GM19395 (cell line): ENCODE data around the gene CLCN2.
A peak's percentile ranks its signal among the peaks of the same experiment; 100 is the strongest.

Source experiments
- ATAC-seq: cut with Tn5 transposase; IDR thresholded peaks from one replicate; pipeline ENCODE4 v1.9.1; 2021; ENCODE audit warnings: mild to moderate bottlenecking, moderate library complexity; ENCODE audit not compliant: unreplicated experiment

CLCN2 gene

GRCh38 chr3:184332370-184333090, 28.9 kb downstream of the CLCN2 start:
- ATAC-seq, result no peak

- ATAC-seq, result no peak
These were observed 32.9 kb downstream of the CLCN2 start for GRCh38 chr3:184328516-184328915.

DNA sequence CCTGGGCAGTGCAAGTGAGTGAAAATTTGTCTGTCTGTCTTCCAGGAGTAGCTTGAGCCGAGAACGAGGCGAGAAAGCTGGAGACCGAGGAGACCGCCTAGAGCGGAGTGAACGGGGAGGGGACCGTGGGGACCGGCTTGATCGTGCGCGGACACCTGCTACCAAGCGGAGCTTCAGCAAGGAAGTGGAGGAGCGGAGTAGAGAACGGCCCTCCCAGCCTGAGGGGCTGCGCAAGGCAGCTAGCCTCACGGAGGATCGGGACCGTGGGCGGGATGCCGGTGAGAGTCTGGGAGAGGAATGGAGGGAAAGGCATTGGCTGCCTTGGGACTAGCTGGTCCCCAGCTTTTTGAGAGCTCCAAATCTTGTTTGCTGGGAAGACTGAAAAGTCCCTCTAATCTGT, 34.2 kb downstream of the CLCN2 start:
- ATAC-seq, result no peak

GRCh38 chr3:184325715-184326369, 35.6 kb downstream of the CLCN2 start:
- no peak for ATAC-seq

DNA sequence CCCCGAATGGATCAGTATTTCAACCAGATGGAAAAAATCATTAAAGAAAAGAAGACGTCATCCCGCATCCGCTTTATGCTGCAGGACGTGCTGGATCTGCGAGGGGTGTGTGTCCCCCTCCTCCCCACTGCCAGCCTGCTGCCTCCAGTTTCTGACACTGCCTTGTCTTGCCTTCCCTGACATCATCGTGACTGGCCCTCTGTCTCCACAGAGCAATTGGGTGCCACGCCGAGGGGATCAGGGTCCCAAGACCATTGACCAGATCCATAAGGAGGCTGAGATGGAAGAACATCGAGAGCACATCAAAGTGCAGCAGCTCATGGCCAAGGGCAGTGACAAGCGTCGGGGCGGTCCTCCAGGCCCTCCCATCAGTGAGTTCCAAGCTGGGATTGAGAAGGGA, 36.1 kb downstream of the CLCN2 start:
- ATAC-seq, result no peak

DNA sequence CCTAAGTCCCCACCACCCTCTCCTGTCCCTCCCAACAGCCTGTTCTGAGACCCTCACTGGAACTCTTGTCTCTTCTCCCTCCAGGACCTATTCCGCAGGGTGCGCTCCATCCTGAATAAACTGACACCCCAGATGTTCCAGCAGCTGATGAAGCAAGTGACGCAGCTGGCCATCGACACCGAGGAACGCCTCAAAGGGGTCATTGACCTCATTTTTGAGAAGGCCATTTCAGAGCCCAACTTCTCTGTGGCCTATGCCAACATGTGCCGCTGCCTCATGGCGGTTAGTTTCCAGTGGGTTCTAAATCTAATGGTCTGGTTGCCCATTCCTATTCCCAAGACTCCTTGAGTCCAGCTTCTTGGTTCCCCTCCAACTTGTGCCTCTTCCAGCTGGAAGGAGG, 37.7 kb downstream of the CLCN2 start:
- no peak for ATAC-seq

GRCh38 chr3:184322731-184323487, 38.5 kb downstream of the CLCN2 start:
- no peak for ATAC-seq

DNA sequence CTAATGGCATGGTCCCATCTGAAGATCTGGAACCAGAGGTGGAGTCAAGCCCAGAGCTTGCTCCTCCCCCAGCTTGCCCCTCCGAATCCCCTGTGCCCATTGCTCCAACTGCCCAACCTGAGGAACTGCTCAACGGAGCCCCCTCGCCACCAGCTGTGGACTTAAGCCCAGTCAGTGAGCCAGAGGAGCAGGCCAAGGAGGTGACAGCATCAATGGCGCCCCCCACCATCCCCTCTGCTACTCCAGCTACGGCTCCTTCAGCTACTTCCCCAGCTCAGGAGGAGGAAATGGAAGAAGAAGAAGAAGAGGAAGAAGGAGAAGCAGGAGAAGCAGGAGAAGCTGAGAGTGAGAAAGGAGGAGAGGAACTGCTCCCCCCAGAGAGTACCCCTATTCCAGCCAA, 39.7 kb downstream of the CLCN2 start:
- no peak for ATAC-seq

DNA sequence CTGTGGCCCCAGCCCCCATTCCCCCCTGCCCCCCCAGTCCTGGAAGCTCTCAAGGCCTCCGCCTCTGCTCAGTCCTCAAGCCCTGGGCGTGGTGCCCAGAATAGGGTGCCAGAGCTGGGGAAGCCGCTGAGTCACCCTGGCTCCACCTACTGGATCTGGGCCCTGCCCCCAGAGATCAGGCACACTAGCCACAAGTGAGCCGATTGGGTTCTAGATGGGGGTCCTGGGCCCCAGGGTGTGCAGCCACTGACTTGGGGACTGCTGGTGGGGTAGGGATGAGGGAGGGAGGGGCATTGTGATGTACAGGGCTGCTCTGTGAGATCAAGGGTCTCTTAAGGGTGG, 41.3 kb downstream of the CLCN2 start:
- no peak for ATAC-seq

GRCh38 chr3:184317201-184317600, 44.2 kb downstream of the CLCN2 start:
- ATAC-seq, result no peak

- ATAC-seq, result no peak
These were observed 44.6 kb downstream of the CLCN2 start for GRCh38 chr3:184316792-184317191.

DNA sequence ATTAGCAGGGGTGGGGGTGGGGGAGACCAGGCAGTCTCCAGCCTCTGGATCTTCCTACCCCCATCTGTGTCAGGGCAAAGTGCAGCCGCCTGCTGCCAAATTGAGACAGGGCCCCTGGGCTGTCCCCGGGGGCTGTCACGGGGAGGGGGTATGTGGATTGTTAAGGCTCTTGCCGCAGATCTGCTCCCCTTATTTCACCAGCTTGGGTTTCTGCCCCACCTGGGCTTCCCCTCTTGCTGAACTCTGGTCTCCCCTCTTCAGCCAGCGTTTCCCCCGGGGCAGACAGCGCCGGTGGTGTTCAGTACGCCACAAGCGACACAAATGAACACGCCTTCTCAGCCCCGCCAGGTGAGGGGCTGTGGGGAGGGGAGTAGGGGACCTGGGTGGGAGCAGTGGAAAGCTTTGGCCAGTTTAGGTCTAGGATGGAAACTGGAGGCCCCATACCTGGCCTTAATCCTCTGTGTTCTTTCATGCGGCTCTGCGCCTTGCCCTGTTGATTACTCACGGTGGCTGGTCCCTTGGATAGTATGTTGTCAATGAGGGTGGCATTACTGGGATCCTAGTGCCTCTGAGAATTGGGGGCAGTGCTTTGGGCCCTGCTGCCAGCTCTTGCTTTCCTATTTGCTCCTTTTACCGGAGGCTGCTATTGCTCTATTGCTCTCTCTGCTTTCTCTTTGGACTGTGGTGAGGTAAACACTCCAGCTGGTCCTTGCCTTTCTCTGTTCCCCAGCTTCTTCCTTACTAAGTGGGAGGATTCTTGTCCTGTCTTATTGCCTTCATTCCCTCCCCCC, 45.3 kb downstream of the CLCN2 start:
- ATAC-seq, result no peak

DNA sequence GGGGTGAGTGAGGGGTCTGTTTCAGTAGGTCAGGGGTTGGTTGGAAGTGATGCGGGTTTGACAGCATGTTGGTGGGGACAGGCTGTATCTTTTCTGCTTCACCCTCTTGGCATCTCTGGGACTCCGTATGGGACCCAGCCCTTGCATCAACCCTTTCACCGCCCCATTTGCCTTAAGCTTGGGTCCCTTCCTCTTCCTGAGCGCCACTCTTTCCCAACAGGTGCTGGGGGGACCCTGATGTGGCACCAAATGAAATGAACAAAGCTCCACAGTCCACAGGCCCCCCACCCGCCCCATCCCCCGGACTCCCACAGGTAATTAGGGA, 45.9 kb downstream of the CLCN2 start:
- ATAC-seq, result peak; percentile 18

DNA sequence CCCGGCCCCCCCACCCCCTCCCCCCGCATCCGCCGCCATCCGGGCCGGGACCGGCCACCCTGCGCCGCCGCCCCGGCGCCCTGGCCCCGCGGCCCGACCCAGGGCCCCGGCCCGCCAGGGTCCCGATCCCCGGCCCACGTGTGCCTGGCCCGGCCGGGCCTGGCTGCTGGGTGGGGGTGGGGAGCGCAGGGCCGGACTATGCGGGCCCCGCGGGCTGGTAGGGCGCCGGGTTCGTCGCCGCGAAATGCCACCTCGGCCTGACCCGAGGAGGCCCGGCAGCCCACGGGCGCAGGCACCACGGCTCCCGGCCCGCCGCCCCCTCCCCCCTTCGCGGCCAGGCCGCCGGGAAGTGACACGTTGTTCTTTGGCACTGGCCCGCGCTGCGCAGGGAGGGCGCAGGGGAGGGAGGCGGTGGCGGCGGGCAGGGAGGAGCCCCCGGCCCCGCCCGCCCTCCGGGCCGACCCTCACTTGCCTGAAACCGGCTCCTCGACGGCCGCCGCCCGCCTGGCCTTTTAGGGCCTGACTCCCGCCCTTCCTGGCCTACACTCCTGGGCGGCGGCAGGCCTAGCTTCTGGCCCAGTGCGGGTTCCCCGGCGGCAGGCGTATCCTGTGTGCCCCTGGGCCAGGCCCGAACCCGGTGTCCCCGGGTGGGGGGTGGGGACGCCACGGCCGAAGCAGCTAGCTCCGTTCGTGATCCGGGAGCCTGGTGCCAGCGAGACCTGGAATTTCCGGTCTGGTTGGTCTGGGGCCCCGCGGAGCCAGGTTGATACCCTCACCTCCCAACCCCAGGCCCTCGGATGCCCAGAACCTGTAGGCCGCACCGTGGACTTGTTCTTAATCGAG, 46.5 kb downstream of the CLCN2 start:
- peak; percentile 53 for ATAC-seq

DNA sequence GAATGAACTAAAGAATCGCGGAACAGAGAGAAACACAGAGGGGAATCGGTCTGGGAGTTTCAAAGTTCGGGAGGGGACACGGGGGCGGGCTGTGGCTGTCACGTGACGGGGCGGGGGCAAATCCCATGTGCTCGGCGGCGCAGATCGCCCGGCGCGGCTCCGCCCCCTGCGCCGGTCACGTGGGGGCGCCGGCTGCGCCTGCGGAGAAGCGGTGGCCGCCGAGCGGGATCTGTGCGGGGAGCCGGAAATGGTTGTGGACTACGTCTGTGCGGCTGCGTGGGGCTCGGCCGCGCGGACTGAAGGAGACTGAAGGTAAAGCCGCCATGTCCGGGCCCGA, 47.1 kb downstream of the CLCN2 start, which contains the start of gene EIF4G1:
Gene EIF4G1, plus strand, starts transcription at position 244 of the 337 bp plus-strand sequence. CDS start 1,191 bp downstream, outside the sequence.
- ATAC-seq, result peak; percentile 79

GRCh38 chr3:184311633-184312032, 49.8 kb downstream of the CLCN2 start:
- no peak for ATAC-seq

DNA sequence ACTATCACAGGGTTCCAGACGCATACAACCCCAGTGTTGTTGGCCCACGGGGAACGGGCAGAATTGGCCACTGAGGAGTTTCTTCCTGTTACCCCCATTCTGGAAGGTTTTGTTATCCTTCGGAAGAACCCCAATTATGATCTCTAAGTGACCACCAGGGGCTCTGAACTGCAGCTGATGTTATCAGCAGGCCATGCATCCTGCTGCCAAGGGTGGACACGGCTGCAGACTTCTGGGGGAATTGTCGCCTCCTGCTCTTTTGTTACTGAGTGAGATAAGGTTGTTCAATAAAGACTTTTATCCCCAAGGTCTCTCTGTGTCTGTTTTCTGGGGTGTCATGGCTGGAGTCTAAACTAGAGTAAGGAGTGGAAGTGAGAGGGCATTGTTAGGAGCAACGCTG, 52.7 kb downstream of the CLCN2 start:
- ATAC-seq, result no peak

- no peak for ATAC-seq
These were observed 53.5 kb downstream of the CLCN2 start for GRCh38 chr3:184307915-184308314.

DNA sequence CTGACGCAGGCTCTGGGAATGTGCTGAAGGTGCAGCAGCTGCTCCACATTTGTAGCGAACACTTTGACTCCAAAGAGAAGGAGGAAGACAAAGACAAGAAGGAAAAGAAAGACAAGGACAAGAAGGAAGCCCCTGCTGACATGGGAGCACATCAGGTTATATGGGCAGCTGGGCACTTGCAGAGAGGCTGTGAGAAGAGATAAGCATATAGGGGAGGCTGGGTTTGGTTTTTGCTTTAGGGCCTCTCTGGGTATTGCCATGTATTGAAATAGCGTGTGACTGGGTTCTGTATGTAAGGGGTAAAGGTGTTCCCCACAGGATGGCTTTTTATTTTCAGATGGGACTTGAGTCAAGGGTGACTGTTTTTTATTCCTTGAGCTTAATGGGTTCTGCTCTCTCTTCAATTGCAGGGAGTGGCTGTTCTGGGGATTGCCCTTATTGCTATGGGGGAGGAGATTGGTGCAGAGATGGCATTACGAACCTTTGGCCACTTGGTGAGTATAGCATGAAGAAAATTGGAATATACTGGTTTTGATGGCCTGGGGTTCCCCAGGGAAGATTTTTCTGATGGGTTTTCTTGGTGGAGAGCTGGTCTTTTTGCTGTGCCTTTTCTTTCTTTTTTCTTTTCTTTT, 54.9 kb downstream of the CLCN2 start:
- no peak for ATAC-seq

- ATAC-seq, result no peak
These were observed 55.8 kb downstream of the CLCN2 start for GRCh38 chr3:184305577-184305976.
